Heart left ventricle (tissue), 16 donors: ENCODE data around the gene NUDC. TPM values are rescaled to one million over a fixed set of nuclear protein-coding genes. Genes with fewer than 3 reads are reported as not detected.

Experiments
- ATAC-seq, 4 donors: fragments of 200-7000 bp; cut with Tn5 transposase; one replicate each; pipeline ENCODE4 v1.9.1; 2020 to 2022; ENCODE audit warnings: moderate library complexity in 4 of 4, mild to moderate bottlenecking in 3 of 4, moderate number of reproducible peaks in 1 of 4
- DNase-seq, 5 donors: peaks; one replicate each; pipeline ENCODE4 v3.0.0-alpha.2; 2020
- H3K27ac ChIP-seq, 12 donors: fragments of 200-600 bp; sonication (generic) in 4 of 12; one replicate each; pipeline versions ENCODE4 v1.5.0 to v1.8.0; 2016 to 2022; ENCODE audit warnings: mild to moderate bottlenecking in 2 of 12
- H3K27me3 ChIP-seq, 9 donors: fragments of 200-600 bp; sonication (generic) in 2 of 9; one replicate each; pipeline versions ENCODE4 v1.5.1 to v1.8.0; 2016 to 2022; ENCODE audit warnings: mild to moderate bottlenecking in 3 of 9
- H3K36me3 ChIP-seq, 9 donors: fragments of 200-600 bp; sonication (generic) in 2 of 9; one replicate each; pipeline versions ENCODE4 v1.5.0 to v1.8.0; 2018 to 2022; ENCODE audit warnings: mild to moderate bottlenecking in 2 of 9
- H3K4me1 ChIP-seq, 12 donors: fragments of 200-600 bp; sonication (generic) in 4 of 12; one replicate each; pipeline versions ENCODE4 v1.5.0 to v1.8.0; 2016 to 2022; ENCODE audit warnings: mild to moderate bottlenecking in 3 of 12
- H3K4me3 ChIP-seq, 12 donors: fragments of 200-600 bp; sonication (generic) in 4 of 12; one replicate each; pipeline versions ENCODE4 v1.5.0 to v1.8.0; 2017 to 2022; ENCODE audit warnings: mild to moderate bottlenecking in 9 of 12, moderate library complexity in 4 of 12
- H3K9me3 ChIP-seq, 12 donors: fragments of 200-600 bp; sonication (generic) in 4 of 12; one replicate each; pipeline versions ENCODE4 v1.5.0 to v1.8.0; 2016 to 2022; ENCODE audit warnings: mild to moderate bottlenecking in 1 of 12
- POLR2A ChIP-seq, 2 donors: fragments of 450-650 bp; IDR thresholded peaks; one replicate each; pipeline ENCODE4 v1.6.1; 2017; ENCODE audit warnings: antibody characterized with exemption in 2 of 2, mild to moderate bottlenecking in 2 of 2, moderate library complexity in 2 of 2
- WGBS, 4 donors: extraction: QIAGEN DNeasy Blood & Tissue Kit in 2 of 4; methylation state at CpG; one replicate each; pipeline versions ENCODE4 v1.1.5 to v1.1.7; 2013 to 2018; 5-methylcytosine and 5-hydroxymethylcytosine counted together
- intact Hi-C, 10 donors: fragments of 100-400 bp; cut with DNase I; formaldehyde crosslinking; loops; one replicate each; pipeline versions ENCODE4 v1.11.1 to v1.14.2; 2022
- polyA plus RNA-seq, 2 donors: library from polyadenylated mRNA; stranded (reverse); fragments of 200-250 nt; gene quantifications; one replicate each; pipeline ENCODE4 v1.2.3, GENCODE V29; 2013
- total RNA-seq, 9 donors: library from RNA; depleted of rRNA in 2 of 9; stranded (reverse); fragments of >200 nt in 2 of 9; fragmentation: NEBNext Ultra II Directional in 3 of 9; extraction: Animal tissue kit (Norgen Biotek cat#: 25700) in 3 of 9; gene quantifications; one replicate each; pipeline versions ENCODE4 v1.1.0 to v1.2.4, GENCODE V29; 2016 to 2023
- TF ChIP-seq, protein P1 (sequence below), 12 donors: fragments of 200-600 bp; sonication (generic) in 4 of 12; IDR thresholded peaks; one replicate each; pipeline versions ENCODE4 v1.5.0 to v1.8.0; 2018 to 2022; ENCODE audit warnings: antibody characterized with exemption in 12 of 12, mild to moderate bottlenecking in 5 of 12
- donor health status: ischemic (EF 13 %, LVEDD 7.1; RV severe dilation, severe dysfunction).
- donor health status: healthy with polysubstance abuse.
- donor health status: DM: no; HTN: yes; CAD: no.
- donor health status: DM: no; HTN: no; CAD: no.
- donor health status: ischemic (EF 25% LVEDD 6.9; RV normal size, moderate dysfunction).
- donor health status: ischemic (EF 25% LVEDD 5.7; RV mildly dilated, moderate dysfunction).
- donor health status: healthy.
- donor health status: DM: yes; HTN: yes; CAD: no.
- donor health status: ischemic (EF 35%, LVEDD 5.7; RV mildly dilated, moderate dysfunction).
- donor health status: nonischemic (EF 11% LVEDD 7.7; RV severe dilation, severe dysfunction).
- donor health status: DM: yes; HTN: yes; CAD: no.
- donor health status: PGD.
- donor health status: ischemic (EF 29% LVEDD 5.4; RV normal size, mild dysfunction).
- donor health status: nonischemic (EF 23%, LVEDD 6.1; RV moderate dilation, normal function).

Gene NUDC
- total and polyA plus RNA-seq, 11 donors: 53.6 to 99.6 (median 60.8) TPM

DNA sequence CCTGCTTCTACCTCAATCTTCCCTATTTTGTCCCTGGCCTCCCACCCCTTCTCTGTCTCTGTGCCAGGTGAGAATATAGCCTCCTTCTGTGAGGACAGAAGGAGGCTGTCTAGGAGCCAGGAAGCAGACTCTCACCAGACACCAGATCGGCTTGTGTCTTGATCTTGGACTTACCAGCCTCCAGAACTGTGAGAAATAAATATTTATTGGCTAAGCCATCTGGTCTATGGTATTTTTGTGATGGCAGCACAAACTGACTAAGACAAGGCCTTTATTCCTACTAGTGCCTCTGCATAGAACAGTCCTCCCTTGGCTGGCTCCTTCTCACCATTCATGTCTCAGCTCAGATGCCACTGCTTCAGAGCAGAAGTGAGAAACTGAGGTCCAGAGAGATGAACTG, 33.3 kb upstream of the NUDC start:
- H3K36me3 ChIP-seq: peaks cover 3 to 85% (median 72%) of the 10 kb centered on the region in 9 donors
- H3K4me1 ChIP-seq: peaks cover 4 to 35% (median 21%) of the 10 kb centered on the region in 12 donors
- H3K4me3 ChIP-seq: peak overlapping the region in 1 of 12 donors; percentile 86
- WGBS, 4 donors: 88 to 100% (median 91%) methylated on average over 1 of the region's 1 CpG
- no peaks in the 10 kb centered on the region for H3K27me3 ChIP-seq
- ATAC-seq: no peak
- TF ChIP-seq, protein P1, sequence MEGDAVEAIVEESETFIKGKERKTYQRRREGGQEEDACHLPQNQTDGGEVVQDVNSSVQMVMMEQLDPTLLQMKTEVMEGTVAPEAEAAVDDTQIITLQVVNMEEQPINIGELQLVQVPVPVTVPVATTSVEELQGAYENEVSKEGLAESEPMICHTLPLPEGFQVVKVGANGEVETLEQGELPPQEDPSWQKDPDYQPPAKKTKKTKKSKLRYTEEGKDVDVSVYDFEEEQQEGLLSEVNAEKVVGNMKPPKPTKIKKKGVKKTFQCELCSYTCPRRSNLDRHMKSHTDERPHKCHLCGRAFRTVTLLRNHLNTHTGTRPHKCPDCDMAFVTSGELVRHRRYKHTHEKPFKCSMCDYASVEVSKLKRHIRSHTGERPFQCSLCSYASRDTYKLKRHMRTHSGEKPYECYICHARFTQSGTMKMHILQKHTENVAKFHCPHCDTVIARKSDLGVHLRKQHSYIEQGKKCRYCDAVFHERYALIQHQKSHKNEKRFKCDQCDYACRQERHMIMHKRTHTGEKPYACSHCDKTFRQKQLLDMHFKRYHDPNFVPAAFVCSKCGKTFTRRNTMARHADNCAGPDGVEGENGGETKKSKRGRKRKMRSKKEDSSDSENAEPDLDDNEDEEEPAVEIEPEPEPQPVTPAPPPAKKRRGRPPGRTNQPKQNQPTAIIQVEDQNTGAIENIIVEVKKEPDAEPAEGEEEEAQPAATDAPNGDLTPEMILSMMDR (IDR thresholded peaks at IDR 0.05): no peak
- TF ChIP-seq POLR2A (IDR thresholded peaks at IDR 0.05): no peak
- no peaks in the 10 kb centered on the region for H3K9me3 ChIP-seq
- intact Hi-C loops: no loop called here
- DNase-seq: no peak
- no peak overlapping the region for H3K27ac ChIP-seq

DNA sequence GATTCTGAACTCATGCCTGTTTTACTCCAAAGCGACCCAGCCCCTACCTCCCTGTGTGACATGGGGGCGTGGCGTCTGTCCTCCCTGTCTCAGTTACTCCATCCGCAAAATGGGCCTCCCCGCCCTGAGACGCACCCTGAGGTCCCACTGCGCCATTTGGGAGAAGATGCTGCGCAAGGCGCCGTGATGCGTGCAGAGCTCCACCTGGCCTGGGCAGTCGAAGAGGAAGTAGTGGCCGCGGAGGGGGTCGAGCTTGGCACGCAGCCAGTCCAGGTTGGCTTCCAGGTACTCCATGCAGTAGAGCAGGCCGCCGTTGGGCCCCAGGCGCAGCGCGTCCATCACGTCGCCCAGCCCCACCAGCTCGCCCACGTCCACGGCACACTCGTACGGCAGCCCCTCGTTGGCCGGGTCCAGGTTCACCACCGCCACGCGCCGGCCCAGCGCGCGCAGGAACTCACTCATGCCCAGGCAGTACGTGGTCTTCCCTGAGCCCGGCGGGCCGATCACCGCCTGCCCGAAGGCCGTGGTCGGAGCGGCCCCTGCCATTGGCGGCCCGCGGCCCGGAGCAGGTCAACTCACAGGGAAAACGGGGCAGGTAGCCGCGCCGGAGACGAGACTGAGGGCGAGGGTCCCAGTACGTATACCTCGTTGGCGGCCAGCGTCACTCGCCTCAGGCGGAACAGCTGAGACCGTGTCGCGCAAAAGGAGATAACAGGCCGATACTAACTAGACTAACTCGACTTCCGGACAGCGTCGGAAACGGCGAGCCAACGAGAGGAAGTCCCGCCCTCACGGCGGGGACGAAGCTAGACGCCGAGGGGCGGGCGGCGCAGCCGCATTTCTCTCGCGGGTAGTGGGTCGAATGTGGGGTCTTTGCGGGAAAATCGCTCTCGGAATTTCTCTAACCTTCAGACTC, 31.7 kb upstream of the NUDC start, which contains the start of gene GPN2:
Gene GPN2 (minus strand): TSS at position 733 of the 916 bp plus-strand sequence. CDS start 187 bp downstream, at position 546.
- ATAC-seq: peak; percentile 77 to 96 (median 94)

DNA sequence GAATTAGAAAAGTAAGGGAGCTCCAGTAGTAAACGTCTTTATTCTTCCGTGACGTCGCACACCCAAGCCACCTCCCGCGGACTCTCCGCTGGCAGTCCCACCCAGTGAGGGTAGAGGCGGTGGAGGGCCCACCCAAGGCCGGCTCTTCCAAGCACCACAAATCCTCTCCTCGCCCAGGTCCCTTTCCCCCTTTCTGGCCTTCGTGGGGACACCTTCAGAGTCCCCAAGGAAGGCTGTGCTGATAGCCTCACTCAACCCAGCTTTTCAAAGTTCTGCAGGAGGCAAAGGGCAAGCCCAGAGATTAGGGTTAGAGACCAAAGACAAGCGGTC, 31.1 kb upstream of the NUDC start:
- no peaks in the 10 kb centered on the region for H3K27me3 ChIP-seq
- peak overlapping the region; percentile 73 to 100 (median 90) for H3K4me3 ChIP-seq
- H3K36me3 ChIP-seq: peaks cover 3 to 85% (median 70%) of the 10 kb centered on the region in 9 donors
- 0 to 5% (median 4%) methylated on average over 11 to 12 of the region's 12 CpGs for WGBS, 4 donors
- H3K27ac ChIP-seq: peak overlapping the region; percentile 79 to 94 (median 89)
- intact Hi-C loops: no loop called here
- peaks cover 4 to 35% (median 21%) of the 10 kb centered on the region in 12 donors for H3K4me1 ChIP-seq
- ATAC-seq: peak; percentile 8 to 50 (median 34)
- no peaks in the 10 kb centered on the region for H3K9me3 ChIP-seq
- DNase-seq: peak in 1 of 5 donors; percentile 35
- TF ChIP-seq POLR2A (IDR thresholded peaks at IDR 0.05): no peak
- TF ChIP-seq, protein P1 (IDR thresholded peaks at IDR 0.05): no peak

More for the DNA sequence above, 31.7 kb upstream of the NUDC start, which contains the start of gene GPN2:
- Histone ChIP-seq H3K27ac (peak within 1 kb of the TSS; percentile 79 to 94 (median 89)), H3K4me1 (peaks cover 4 to 35% (median 21%) of the 10 kb centered on the region in 12 donors), H3K9me3 (no peaks in the 10 kb centered on the region), H3K36me3 (peaks cover 3 to 85% (median 70%) of the 10 kb centered on the region in 9 donors), H3K4me3 (peak within 1 kb of the TSS; percentile 73 to 100 (median 90)), H3K27me3 (no peaks in the 10 kb centered on the region)
- DNase-seq: peak; percentile 78 to 89 (median 85)
- WGBS, 4 donors: 0 to 3% (median 1%) methylated on average over 50 to 89 of the region's 89 CpGs
- TF ChIP-seq POLR2A (IDR thresholded peaks at IDR 0.05): peak in 1 of 2 donors; percentile 71
- TF ChIP-seq, protein P1 (IDR thresholded peaks at IDR 0.05): no peak
- intact Hi-C loops: no loop called here

DNA sequence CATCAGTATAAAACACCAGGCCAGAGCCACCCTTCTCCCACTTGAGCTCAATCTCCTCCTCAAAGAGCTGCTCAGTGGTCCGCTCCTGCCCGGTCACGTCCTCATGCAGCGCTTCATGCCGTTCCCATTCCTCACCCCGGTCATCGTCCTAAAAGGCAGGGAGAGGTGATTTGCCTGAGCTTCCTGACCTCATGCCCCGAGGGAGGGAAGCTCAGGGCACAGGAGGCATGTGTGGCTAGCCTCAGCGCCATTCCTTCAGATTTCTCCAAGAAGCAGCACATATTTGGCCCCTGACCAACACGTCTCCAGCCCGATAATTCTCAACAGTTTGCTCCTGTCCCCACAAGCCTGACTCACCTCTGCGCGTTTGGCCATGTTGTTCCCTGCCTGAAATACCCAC, 27.3 kb upstream of the NUDC start:
- ATAC-seq: no peak
- 93 to 96% (median 94%) methylated on average over 13 of the region's 13 CpGs for WGBS, 4 donors
- H3K27ac ChIP-seq: no peak overlapping the region
- no peak for DNase-seq
- TF ChIP-seq, protein P1 (IDR thresholded peaks at IDR 0.05): no peak
- TF ChIP-seq POLR2A (IDR thresholded peaks at IDR 0.05): no peak
- H3K27me3 ChIP-seq: no peaks in the 10 kb centered on the region
- H3K36me3 ChIP-seq: peaks cover 0 to 78% (median 68%) of the 10 kb centered on the region in 9 donors
- H3K4me3 ChIP-seq: no peak overlapping the region
- no peaks in the 10 kb centered on the region for H3K9me3 ChIP-seq
- peaks cover 5 to 22% (median 14%) of the 10 kb centered on the region in 12 donors for H3K4me1 ChIP-seq
- intact Hi-C loops: no loop called here
